GM21825 (cell line): Measurements from ENCODE around the gene GIPR.
A peak's percentile ranks its signal among the peaks of the same experiment; 100 is the strongest.
"Not testable (repeated sequence)": the region's sequence is repeated elsewhere in the genome, so short reads cannot be mapped to it uniquely, and the experiment has no call there.

Source experiments
- ATAC-seq: cut with Tn5 transposase; IDR thresholded peaks from one replicate; pipeline ENCODE4 v1.9.1; 2021; ENCODE audit warnings: mild to moderate bottlenecking, moderate library complexity; ENCODE audit not compliant: unreplicated experiment

The GIPR gene, protein sequence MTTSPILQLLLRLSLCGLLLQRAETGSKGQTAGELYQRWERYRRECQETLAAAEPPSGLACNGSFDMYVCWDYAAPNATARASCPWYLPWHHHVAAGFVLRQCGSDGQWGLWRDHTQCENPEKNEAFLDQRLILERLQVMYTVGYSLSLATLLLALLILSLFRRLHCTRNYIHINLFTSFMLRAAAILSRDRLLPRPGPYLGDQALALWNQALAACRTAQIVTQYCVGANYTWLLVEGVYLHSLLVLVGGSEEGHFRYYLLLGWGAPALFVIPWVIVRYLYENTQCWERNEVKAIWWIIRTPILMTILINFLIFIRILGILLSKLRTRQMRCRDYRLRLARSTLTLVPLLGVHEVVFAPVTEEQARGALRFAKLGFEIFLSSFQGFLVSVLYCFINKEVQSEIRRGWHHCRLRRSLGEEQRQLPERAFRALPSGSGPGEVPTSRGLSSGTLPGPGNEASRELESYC

DNA sequence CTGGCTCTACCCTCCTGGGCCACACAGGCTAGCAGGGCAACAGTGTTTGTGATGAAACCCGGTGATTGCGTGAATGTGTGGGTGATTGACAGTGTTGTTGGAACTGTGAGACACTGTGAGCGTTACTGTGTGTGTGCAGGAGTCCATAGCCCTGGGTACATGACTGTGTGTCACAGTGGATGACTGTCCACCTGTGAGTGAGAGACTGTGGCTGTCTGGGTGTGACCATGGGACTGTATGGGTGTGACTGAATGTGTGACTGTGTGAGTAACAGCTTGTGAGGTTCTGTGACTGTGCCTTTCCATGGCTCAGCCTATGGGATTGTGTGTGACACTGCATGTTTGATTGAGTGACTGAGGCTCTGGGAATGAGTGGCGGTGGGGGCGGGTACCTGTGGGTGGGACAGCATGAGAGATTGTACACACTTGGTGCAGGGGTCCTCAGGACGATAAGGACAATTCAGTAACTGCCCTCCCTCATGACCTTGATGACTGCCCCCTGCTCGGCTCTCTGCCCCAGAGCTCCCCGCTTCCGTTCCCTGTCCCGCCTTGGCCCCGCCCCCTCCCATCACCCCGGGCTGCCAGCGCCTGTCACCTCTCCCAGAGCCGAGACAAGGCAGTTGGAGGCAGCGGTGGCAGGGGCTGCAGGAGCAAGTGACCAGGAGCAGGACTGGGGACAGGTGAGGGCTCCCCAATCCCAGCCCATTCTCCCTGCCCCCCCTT, at the start of gene GIPR:
GIPR (plus strand) TSS at position 602 of the 722 bp plus-strand sequence. CDS start 1,300 bp downstream, outside the sequence.
- no peak for ATAC-seq

DNA sequence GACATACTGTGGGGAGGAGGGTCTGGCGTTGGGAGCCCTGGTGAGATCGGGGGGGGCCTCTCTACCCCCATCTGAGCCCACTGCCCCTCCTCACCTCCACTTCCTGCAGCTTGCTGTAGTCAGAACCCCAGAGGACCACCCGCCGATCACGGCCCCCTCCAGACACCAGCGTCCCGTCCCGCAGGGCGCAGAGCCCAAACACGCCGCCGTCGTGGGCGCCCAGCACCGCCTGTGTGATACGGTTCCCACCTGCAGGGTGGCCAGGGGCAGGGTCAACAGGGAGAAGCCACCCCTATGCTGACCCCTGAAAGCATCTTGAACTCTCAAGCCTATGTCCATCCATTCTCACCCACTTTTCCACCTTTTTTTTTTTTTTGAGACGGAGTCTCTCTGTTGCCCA, 46.6 kb upstream of the GIPR start:
- ATAC-seq, result no peak

DNA sequence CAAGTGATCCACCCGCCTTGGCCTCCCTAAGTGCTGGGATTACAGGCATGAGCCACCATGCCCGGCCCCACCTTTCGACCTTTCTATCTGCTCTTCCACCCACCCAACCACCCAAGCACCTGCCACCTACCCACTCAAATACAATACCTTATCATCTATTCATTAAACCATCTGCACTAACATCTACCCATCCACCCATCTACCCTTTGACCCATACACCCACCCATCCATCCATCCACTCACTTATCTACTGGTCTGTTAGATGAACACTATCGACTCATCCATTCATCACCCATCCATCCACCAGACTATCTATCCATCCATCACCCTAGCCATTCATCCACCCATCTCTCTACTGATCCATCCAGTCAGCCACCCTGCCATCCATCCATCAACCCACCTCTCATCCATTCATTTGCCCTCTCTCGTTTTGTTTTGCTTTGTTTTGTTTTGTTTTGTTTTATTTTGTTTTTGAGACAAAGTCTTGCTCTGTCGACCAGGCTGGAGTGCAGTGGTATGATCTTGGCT, 46.0 kb upstream of the GIPR start:
- ATAC-seq, result no peak

DNA sequence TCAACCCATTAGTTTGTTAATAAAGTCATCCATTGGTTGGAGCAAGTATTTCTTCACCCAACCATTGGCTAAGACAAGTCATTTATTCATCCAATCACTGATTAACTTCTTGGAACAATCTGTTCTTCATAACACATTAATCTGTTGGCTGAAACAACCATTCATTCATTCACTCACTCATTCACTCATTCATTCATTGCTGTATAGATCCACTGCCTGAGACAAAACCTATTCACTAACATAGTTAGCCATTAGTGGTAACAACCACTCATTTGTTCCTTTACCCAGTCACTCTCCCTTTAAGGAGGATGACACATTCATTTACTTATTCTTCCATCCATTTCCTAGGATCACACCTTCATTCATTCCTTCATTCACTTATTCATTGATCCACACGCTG, 44.0 kb upstream of the GIPR start:
- no peak for ATAC-seq

DNA sequence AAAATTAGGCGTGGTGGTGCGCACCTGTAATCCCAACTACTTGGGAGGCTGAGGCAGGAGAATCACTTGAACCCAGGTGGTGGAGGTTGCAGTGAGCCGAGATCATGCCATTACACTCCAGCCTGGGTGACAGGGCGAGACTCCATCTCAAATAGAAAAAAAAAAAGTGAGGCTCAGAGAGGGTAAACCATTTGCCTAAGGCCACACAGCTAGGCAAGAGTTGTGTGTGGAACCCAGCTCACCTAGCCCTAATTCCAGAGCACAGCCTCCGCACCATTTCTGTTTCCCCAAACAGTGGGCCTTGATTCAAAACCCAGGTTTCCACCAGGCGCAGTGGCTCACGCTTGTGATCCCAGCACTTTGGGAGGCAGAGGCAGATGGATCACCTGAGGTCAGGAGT, 39.8 kb upstream of the GIPR start:
- not testable (repeated sequence) for ATAC-seq

DNA sequence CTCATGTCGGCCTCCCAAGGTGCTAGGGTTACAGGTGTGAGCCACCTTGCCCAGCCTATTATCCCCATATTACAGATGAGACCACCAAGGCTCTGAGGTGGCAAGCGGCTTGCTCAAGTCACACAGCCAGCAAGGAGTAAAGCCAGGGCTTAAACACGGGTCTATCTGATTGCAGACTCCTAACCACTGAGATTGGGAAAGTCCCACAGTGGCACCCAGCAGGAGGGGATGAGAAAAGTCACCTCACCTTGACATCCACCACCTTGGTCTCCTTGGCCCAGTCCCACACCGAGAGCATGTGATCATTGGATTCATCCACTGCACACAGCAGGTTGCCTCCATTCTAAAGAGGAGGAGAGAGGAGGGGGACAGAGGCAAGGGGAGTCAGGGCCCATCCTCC, 38.3 kb upstream of the GIPR start:
- ATAC-seq, result no peak

DNA sequence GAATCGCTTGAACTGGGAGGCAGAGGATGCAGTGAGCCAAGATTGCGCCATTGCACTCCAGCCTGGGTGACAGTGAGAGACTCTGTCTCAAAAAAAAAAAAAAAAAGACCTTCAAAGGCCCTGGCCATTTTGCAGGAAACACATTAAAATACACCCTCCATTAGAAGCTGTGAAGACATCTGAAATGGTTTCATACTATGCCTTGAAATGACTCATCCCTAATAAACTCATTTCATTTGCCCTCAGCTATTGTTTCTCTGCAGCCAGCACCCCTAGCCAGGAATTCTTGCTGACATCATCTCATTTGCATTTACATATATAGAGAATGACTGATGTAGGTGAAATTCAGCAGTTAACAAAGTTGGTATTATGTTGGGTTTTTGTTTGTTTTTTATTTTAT, 37.6 kb upstream of the GIPR start:
- ATAC-seq, result no peak

DNA sequence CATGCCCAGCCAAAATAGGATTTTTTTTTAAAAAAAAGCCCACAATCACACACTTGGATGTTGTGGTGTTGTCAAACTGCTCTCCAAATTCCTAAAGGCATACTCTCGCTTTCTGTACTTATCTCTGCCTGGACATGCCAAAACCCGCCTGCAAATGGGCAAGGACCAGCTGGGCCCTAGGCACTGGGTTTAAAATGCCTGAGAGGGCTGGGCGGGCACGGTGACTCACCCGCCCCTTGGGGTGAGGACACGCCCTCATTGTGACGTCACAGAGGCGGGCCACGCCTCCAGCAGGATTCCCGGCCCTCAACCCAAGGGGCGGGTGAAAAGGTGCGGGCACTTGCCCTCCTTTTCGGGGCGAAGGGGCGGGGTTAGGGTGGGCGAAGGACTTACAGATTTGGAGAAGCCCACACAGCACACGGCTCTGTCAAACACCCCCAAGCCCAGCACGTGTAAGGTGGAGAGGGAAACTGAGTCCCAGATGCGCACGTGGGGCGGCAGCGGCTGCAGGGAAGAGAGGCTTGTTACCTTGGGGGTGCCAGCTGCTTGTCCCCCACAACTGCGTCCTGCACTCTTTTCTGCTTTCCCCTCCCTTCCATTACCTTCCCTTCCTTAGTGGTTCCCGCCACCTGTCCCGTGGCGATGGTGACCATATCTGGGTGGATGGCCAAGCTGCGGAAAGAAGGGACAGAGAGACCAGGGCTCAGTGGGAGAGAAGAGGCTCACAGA, 35.4 kb upstream of the GIPR start:
- no peak for ATAC-seq

DNA sequence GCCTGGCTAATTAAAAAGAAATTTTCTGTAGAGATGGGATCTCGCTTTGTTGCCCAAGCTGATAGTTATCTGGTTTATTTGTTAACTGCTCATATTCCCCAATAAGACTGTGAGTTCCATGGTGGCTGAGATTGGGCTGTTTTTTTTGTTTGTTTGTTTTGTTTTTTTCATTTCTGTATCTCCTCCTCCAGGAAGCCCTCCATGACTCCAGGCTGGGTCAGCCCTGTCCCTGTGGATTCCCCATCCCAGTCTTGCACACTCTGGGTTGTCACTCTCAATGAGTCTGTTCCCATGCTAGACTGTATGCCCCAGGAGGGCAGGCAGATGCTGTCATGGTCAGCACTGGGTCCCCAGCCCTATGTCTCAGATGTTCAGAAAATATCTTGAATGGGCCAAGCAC, 31.7 kb upstream of the GIPR start:
- ATAC-seq, result no peak

DNA sequence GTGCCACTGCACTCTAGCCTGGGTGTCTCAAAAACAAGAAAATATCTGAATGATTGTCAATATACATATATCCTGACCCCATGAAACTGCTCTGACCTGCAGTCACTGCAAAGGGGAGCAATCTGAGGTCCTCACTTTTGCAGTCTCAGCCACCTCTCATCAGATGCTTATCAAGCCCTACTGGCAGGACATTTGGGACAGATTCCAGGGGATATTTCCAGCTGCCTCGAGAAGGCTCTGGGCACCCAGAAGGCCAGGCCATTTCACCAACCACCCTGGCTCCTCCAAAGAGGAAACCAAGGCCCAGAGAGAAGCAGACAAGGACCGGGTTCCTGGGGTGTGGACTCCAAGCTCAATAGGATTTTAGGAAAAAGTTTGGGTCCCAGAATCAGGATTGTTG, 31.1 kb upstream of the GIPR start:
- no peak for ATAC-seq

DNA sequence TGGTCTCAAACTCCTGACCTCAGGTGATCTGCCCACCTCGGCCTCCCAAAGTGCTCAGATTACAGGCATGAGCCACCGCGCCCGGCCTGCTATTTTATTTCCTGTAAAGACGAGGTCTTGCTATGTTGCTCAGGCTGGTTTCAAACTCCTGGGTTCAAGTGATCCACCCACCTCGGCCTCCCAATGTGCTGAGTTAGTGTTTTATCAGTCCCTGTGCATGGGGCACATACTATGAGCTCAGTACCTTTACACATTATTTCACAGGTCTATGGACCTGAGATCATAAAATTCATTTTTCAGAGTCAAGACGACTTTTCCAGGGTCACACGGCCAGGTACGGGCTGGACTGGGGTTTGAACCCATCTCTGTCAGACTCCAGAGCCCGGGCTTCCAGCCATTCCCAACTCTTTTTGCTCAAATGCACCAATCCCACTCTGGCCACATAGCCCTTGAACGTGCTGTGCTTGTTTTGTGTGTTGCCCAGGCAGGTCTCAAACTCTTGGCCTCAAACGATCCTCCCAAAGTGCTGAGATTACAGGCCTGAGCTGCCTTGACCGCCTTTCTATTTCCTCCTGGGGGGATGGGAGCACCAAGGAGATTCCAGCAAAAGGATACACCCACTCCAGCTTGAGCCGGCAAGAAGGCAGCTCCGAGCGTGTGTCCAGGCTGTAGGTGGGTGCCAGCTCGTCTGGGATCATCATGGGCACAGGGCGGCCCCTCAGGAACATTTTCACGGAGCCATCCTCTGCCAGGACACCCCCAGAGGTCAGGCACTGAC, 29.9 kb upstream of the GIPR start:
- ATAC-seq, result no peak

DNA sequence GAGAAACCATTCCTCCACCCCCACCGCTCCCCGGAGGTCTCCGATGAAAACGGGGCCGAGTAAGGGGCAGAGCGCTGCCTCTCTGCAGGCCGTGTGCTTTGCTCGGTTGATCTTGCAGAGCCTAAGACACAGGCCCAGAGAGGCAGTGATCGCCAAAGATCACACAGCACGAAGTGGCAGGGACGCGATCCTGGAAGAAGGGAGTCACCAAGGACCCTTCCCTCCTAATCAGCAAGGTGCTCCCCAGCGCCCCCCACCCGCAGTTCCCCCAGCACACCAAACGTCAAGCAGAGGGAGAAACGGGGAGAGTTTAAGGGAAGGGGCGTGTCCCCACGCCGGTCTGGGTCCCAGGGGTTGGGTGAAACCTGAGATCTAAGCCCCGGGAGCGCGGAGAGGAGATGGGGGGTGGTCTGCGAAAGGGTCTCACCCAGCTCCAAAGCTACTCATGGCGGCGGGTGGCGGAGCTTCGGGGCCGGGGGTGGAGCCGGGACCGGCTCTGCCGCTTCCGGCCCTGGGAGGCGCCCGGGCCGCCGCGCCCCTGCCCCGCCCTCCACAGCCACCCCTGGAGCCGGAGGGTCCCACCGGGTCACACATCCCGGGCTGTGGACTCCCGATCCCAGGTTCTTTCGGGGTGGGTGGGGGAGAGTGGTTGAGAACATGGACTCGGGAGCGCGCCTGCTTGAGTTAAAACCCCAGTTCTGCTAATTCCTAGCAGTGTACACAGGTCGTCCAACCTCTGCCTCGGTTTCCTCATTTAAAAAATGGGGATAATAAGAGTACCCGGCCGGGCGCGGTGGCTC, 28.9 kb upstream of the GIPR start, which contains the start of gene EML2:
EML2 (minus strand) TSS at position 468 of the 800 bp plus-strand sequence; CDS start at position 447, 21 bp downstream.
- no peak for ATAC-seq

DNA sequence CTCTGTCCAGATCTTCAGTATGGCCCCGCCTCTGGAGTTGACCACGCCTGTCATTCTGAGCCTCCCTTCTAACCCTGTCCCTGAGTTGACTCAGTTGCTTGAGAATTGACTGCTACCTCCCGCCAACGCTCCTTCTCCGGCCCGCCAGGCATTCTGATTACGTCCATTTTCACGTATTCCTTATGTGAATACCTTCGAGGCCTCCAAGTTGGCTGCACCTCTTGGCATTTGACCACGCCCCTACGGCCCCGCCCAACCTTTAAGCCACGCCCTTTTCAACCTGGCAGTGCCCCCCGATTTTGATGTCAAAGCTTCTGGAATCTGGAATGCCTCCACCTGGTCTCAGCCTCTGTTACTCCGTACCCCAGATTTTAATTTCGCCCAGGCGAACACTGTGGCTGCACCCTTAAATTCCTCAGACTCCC, 27.2 kb upstream of the GIPR start:
- ATAC-seq, result no peak

DNA sequence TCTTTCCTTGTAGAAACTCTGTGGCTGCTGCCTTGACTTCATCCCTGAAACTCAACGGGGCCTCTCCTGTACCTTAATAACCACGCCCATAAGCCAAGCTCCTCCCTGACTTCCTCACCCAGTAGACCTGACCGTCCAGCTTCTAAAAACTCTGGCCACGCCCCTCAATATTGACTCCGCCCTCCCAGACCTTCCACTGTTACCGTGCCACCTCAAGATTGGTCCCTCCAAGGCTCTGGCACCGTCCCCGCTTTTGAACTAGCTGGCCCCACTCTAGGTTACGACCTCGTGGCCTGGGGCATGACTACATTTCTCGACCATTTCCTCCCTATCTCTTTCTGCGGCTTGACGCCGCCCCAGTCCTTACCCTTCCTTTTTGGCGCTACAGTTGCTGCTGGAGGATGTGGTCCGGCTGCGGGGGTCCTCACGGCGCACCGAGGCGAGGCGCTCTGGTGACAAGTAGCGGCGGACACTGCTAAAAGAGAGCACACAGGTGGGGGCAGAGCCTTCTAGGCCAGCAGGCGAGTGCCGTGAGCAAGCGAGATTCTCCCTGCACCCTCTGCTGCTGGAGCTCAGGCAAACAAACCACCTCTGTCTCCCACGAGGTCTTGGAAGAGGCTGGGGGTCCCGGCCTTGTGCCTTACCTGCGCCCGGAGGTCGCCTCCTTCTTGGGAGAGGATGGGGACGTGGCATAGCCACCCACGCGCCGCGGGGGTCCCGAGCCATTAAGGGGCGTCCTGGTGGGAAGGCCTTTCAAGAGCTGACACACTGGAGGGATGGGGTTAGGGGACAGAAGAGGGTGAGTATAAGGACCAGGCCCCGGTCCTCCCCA, 26.5 kb upstream of the GIPR start:
- peak; percentile 28 for ATAC-seq

DNA sequence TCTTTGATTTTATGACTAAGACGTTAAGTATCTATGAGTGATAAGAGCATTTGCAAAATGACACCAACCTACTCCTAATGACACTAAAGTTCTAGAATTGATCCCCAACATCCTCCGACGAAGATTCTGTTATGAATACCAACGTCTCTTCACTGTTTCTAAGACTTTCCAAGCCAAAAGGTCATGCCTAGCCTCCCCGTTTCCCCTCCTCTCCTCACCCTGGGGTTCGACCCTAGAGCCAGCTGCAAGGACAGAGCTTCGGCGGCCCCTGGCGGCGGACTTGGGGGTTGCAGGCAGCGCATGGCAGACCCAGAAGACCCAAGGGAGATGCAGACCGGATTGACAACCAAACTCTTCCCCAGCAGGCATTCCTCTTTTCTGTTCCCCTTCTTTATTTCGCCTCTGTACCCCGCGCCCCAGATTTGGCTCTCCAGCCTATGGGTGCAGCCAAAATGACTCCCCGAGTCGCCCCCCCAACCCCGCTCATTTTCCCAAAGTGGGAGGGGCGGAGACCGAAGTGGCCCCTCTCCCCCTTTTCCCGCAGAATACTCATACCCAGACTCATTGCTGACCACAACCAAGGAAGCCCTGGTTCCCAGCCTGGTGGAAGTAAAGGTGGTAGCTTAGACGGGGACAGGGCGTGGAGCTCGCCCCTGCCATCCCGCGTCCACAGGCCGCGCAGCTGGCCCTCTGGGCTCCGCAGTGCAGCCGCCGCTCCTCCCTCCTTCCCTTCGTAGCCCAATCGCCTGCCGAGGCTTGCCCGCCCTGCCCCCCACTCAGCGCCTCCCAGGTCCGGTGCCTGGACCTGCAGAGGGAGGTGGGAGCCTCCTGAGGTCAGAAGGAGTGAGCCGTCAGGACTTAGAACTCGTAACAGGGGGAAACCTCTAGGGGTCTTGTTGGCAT, 24.7 kb upstream of the GIPR start:
- ATAC-seq, result no peak

DNA sequence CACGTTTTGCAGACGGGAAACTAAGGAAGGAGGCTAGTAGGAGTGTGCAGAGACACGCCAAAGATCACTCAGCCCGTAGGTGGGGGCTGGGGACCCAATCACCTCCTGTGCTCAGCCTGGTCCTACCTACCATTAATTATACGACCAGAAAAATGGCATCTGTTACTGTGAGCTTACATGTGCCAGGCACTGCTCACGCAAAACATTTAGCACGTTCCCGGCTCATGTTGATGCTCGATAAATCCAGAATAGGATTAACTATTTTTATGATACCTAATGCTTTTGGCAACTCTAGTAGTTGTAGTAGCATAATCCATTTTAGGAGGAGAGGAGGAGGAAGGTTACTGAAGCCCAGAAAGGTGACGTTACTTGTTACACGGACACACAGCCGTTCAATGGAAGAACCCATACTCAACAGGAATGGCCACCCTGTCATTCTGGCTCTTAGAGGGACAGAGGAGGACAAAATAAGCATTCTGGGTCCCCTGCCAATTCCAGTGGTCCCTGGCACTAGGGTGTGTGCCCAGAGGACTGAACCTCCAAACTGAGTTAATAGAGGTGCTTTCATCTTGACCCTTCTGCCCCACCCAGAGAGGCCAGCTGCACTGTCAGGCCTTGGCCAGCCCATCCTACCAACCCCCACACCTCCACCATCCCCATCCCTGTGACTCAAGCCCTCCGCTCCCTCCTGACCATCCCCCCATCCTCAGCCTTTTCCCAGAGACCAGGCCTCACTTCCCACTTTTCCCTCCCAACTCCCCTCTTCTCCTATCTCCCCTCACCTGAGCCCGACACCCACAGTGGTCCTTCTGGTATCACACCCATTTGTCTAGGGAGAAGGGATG, 23.9 kb upstream of the GIPR start:
- ATAC-seq, result no peak
